H1 (cell line): ENCODE data around the gene SLC35F3.

Source experiments
- CEBPB ChIP-seq: IDR thresholded peaks from 2 replicates; pipeline ENCODE4 v1.6.1; 2012; ENCODE audit warnings: low read depth, low read length
- EP300 ChIP-seq, 2 experiments: IDR thresholded peaks; 1 replicate in 1 of 2; 2 replicates in 1 of 2; pipeline ENCODE4 v1.6.1; 2011 to 2012; ENCODE audit warnings: low read depth in 2 of 2, low read length in 2 of 2, mild to moderate bottlenecking in 2 of 2, borderline replicate concordance in 1 of 2, inconsistent platforms in 1 of 2, moderate library complexity in 1 of 2
- FOSL1 ChIP-seq: IDR thresholded peaks from 2 replicates; pipeline ENCODE4 v1.6.1; 2011; ENCODE audit warnings: mild to moderate bottlenecking, low read depth, low read length, moderate library complexity; ENCODE audit not compliant: insufficient read depth
- POLR2A ChIP-seq, 2 experiments: IDR thresholded peaks; 1 replicate in 1 of 2; 2 replicates in 1 of 2; pipeline ENCODE4 v1.6.1; 2011; ENCODE audit warnings: low read depth in 2 of 2, low read length in 2 of 2, mild to moderate bottlenecking in 2 of 2; ENCODE audit errors: control extremely low read depth in 1 of 2
- RXRA ChIP-seq: IDR thresholded peaks from 2 replicates; pipeline ENCODE4 v1.6.1; 2011; ENCODE audit warnings: low read depth, mild to moderate bottlenecking, low read length, moderate library complexity; ENCODE audit not compliant: insufficient read depth
- TF ChIP-seq, protein P1 (sequence below): IDR thresholded peaks from 2 replicates; pipeline ENCODE4 v1.6.1; 2011; ENCODE audit warnings: low read length, improper control_type of control experiment

DNA sequence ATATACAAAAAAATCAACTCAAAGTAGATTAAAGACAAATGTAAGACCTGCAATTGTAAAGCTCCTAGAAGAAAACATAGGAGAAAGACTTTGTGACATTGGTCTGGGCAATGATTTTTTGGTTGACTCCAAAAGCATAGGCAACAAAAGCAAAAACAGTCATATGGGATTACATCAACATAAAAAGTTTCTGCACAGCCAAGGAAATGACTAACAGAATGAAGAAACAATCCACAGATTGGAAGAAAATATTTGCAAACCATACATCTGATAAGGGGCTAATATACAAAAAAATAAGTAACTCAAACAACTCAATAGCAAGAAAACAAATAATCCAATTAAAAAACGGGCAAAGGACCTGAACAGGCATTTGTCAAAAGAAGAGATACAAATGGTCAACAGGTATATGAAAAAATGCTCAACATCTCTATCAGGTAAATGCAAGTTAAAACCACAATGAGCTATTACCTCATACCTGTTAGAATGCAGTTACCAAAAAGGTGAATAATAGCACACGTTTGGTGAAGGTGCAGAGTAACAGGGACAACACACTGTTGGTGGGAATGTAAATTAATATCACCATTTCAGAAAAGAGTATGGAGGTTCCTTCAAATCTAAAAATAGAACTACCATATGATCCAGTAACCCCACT is 295.1 kb downstream of the SLC35F3 start:
- TF ChIP-seq FOSL1, result no peak
- TF ChIP-seq EP300 (IDR thresholded peaks at IDR 0.05; ENCODE audit: borderline replicate concordance in 1 of 2, low read depth in 2 of 2, low read length in 2 of 2), result no peak
- TF ChIP-seq POLR2A (IDR thresholded peaks at IDR 0.05; ENCODE audit: control extremely low read depth in 1 of 2, low read depth in 2 of 2, low read length in 2 of 2), result no peak
- TF ChIP-seq, protein P1, sequence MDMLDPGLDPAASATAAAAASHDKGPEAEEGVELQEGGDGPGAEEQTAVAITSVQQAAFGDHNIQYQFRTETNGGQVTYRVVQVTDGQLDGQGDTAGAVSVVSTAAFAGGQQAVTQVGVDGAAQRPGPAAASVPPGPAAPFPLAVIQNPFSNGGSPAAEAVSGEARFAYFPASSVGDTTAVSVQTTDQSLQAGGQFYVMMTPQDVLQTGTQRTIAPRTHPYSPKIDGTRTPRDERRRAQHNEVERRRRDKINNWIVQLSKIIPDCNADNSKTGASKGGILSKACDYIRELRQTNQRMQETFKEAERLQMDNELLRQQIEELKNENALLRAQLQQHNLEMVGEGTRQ, result no peak
- no peak for TF ChIP-seq RXRA
- no peak for TF ChIP-seq CEBPB
